Esophagus squamous epithelium (tissue), 5 donors: ENCODE results near the gene ODF2L. TPM values are rescaled to one million over a fixed set of nuclear protein-coding genes. Genes with fewer than 3 reads are reported as not detected.

Source experiments
- DNase-seq: peaks from one replicate; lab custom pipeline; 2025; lab: John Stamatoyannopoulos, UW
- H3K27ac ChIP-seq, 4 donors: fragments of 200-600 bp; sonication (generic); one replicate each; pipeline ENCODE4 v1.5.1; 2016 to 2019; ENCODE audit warnings: mild to moderate bottlenecking in 1 of 4
- H3K27me3 ChIP-seq, 4 donors: fragments of 200-600 bp; sonication (generic); 1 replicate in 3 of 4; 2 replicates in 1 of 4; pipeline versions ENCODE4 v1.5.1 to v1.6.0; 2017 to 2021; ENCODE audit warnings: antibody characterized with exemption in 1 of 4
- H3K36me3 ChIP-seq, 3 donors: fragments of 200-600 bp; sonication (generic); one replicate each; pipeline ENCODE4 v1.5.1; 2016 to 2019
- H3K4me1 ChIP-seq, 3 donors: fragments of 200-600 bp; sonication (generic); one replicate each; pipeline ENCODE4 v1.5.1; 2017 to 2019
- H3K4me3 ChIP-seq, 4 donors: fragments of 200-600 bp; sonication (generic); 1 replicate in 3 of 4; 2 replicates in 1 of 4; pipeline ENCODE4 v1.5.1; 2016 to 2019; ENCODE audit warnings: mild to moderate bottlenecking in 2 of 4, moderate library complexity in 1 of 4
- H3K9me3 ChIP-seq, 3 donors: fragments of 200-600 bp; sonication (generic); one replicate each; pipeline ENCODE4 v1.5.1; 2016 to 2019
- POLR2A ChIP-seq, 4 donors: fragments of 450-650 bp; IDR thresholded peaks; one replicate each; pipeline ENCODE4 v1.6.1; 2017; ENCODE audit warnings: antibody characterized with exemption in 4 of 4, mild to moderate bottlenecking in 4 of 4, moderate library complexity in 3 of 4
- WGBS, 2 donors: methylation state at CpG; one replicate each; pipeline ENCODE4 v1.1.5; 2018; 5-methylcytosine and 5-hydroxymethylcytosine counted together
- intact Hi-C: fragments of 100-400 bp; cut with DNase I; formaldehyde crosslinking; loops from one replicate; pipeline ENCODE4 v1.15.0; 2022
- total RNA-seq, 4 donors: library from RNA; depleted of rRNA; stranded (reverse); fragments of >200 nt; gene quantifications; one replicate each; pipeline ENCODE4 v1.1.0, GENCODE V29; 2016
- TF ChIP-seq, protein P1 (sequence below), 6 experiments: fragments of 450-650 bp in 4 of 6; fragments of 200-600 bp in 2 of 6; sonication (generic) in 2 of 6; IDR thresholded peaks; one replicate each; pipeline ENCODE4 v1.5.1; 2016 to 2019; ENCODE audit warnings: antibody characterized with exemption in 6 of 6, mild to moderate bottlenecking in 4 of 6, moderate library complexity in 4 of 6
- donor health status: DM: yes; HTN: yes; CAD: no.

ODF2L gene, protein sequence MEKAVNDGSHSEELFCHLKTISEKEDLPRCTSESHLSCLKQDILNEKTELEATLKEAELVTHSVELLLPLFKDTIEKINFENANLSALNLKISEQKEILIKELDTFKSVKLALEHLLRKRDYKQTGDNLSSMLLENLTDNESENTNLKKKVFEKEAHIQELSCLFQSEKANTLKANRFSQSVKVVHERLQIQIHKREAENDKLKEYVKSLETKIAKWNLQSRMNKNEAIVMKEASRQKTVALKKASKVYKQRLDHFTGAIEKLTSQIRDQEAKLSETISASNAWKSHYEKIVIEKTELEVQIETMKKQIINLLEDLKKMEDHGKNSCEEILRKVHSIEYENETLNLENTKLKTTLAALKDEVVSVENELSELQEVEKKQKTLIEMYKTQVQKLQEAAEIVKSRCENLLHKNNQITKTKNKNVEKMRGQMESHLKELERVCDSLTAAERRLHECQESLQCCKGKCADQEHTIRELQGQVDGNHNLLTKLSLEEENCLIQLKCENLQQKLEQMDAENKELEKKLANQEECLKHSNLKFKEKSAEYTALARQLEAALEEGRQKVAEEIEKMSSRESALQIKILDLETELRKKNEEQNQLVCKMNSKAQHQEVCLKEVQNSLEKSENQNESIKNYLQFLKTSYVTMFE
- total RNA-seq, result 10 to 100 TPM; 20.9 to 37.1 (median 26.2) TPM

- DNase-seq, result peak; percentile 55
- 0 to 1% methylated on average over 9 to 12 of the region's 56 CpGs for WGBS, 2 donors
- Histone ChIP-seq H3K27ac (peak within 1 kb of the TSS; percentile 87 to 91 (median 89)), H3K4me3 (peak within 1 kb of the TSS; percentile 85 to 92 (median 86)), H3K9me3 (no peaks in the 10 kb centered on the region), H3K36me3 (no peaks in the 10 kb centered on the region), H3K27me3 (no peaks in the 10 kb centered on the region), H3K4me1 (peaks cover 7 to 39% (median 11%) of the 10 kb centered on the region in 3 donors)
- TF ChIP-seq, protein P1, sequence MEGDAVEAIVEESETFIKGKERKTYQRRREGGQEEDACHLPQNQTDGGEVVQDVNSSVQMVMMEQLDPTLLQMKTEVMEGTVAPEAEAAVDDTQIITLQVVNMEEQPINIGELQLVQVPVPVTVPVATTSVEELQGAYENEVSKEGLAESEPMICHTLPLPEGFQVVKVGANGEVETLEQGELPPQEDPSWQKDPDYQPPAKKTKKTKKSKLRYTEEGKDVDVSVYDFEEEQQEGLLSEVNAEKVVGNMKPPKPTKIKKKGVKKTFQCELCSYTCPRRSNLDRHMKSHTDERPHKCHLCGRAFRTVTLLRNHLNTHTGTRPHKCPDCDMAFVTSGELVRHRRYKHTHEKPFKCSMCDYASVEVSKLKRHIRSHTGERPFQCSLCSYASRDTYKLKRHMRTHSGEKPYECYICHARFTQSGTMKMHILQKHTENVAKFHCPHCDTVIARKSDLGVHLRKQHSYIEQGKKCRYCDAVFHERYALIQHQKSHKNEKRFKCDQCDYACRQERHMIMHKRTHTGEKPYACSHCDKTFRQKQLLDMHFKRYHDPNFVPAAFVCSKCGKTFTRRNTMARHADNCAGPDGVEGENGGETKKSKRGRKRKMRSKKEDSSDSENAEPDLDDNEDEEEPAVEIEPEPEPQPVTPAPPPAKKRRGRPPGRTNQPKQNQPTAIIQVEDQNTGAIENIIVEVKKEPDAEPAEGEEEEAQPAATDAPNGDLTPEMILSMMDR (IDR thresholded peaks at IDR 0.05), result no peak
- TF ChIP-seq POLR2A (IDR thresholded peaks at IDR 0.05), result peak in 2 of 4 donors; percentile 44 to 82
- intact Hi-C loops, result no loop called here
Observed at GRCh38 chr1:86395751-86396497, at the start of gene ODF2L. ODF2L (minus strand) TSS chr1:86396323; CDS start chr1:86387027, 9,296 bp downstream.

DNA sequence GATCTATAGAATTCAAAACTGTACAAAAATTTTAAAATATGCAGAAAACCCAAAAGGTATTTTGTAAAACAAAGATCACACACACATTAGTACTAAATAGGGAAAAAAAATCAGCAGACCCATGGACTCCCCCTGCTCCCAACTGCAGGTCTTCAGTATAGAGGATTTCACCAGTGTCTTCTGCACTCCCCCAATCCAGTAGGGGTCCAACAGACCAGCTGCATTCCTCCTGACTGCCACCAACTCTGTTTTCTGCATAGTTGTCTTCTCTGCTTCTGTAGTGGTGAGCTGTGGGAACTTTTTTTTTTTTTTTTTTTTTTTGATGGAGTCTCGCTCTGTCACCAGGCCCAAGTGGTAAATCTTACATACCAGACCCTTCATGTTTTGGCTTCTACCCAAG lies 49.8 kb upstream of the ODF2L start:
- Histone ChIP-seq H3K4me1 (no peaks in the 10 kb centered on the region), H3K9me3 (no peaks in the 10 kb centered on the region), H3K27me3 (no peaks in the 10 kb centered on the region), H3K36me3 (peaks cover 0 to 99% (median 0%) of the 10 kb centered on the region in 3 donors), H3K4me3 (no peak overlapping the region), H3K27ac (no peak overlapping the region)
- TF ChIP-seq POLR2A (IDR thresholded peaks at IDR 0.05), result no peak
- intact Hi-C loops, result no loop called here
- DNase-seq, result no peak
- 90 to 100% methylated on average over 1 of the region's 1 CpG for WGBS, 2 donors

GRCh38 chr1:86441997-86442396 lies 45.9 kb upstream of the ODF2L start:
- TF ChIP-seq, protein P1 (IDR thresholded peaks at IDR 0.05), result no peak
- TF ChIP-seq POLR2A (IDR thresholded peaks at IDR 0.05), result no peak
- DNase-seq, result no peak
- Histone ChIP-seq H3K36me3 (peaks cover 0 to 97% (median 4%) of the 10 kb centered on the region in 3 donors), H3K9me3 (no peaks in the 10 kb centered on the region), H3K4me3 (no peak overlapping the region), H3K27ac (no peak overlapping the region), H3K4me1 (no peaks in the 10 kb centered on the region), H3K27me3 (no peaks in the 10 kb centered on the region)
- WGBS, 2 donors, result 68 to 71% methylated on average over 1 of the region's 1 CpG
- intact Hi-C loops, result no loop called here

DNA sequence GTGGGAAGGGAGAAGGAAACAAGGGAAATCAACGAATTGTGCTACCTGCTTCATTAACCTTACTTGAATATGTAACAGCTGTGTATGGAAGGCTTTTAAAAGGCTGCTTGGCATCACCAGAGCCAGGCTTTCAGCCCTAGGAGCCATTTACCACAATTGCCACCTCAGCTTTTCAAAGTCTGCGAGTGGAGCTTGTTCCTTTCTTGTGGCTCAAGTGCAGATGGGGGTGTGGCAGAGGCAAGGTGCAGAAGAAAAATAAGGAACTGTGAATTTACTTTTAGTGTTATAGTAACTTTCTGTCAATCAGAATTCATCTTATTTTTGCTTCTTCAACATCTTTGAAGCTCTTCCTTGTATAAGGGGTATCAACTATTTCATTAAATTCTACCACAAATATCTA lies 45.5 kb upstream of the ODF2L start:
- intact Hi-C loops, result no loop called here
- no peaks in the 10 kb centered on the region for H3K27me3 ChIP-seq
- H3K36me3 ChIP-seq, result peaks cover 0 to 97% (median 4%) of the 10 kb centered on the region in 3 donors
- H3K4me3 ChIP-seq, result no peak overlapping the region
- 65 to 71% methylated on average over 2 of the region's 2 CpGs for WGBS, 2 donors
- no peaks in the 10 kb centered on the region for H3K9me3 ChIP-seq
- TF ChIP-seq POLR2A (IDR thresholded peaks at IDR 0.05), result no peak
- TF ChIP-seq, protein P1 (IDR thresholded peaks at IDR 0.05), result no peak
- no peak for DNase-seq
- no peaks in the 10 kb centered on the region for H3K4me1 ChIP-seq
- H3K27ac ChIP-seq, result no peak overlapping the region

- Histone ChIP-seq H3K9me3 (no peaks in the 10 kb centered on the region), H3K4me3 (no peak overlapping the region), H3K4me1 (peaks cover 0 to 6% (median 0%) of the 10 kb centered on the region in 3 donors), H3K27ac (no peak overlapping the region), H3K27me3 (no peaks in the 10 kb centered on the region), H3K36me3 (peaks cover 0 to 85% (median 4%) of the 10 kb centered on the region in 3 donors)
- 59 to 78% methylated on average over 2 of the region's 2 CpGs for WGBS, 2 donors
- no peak for DNase-seq
- TF ChIP-seq, protein P1 (IDR thresholded peaks at IDR 0.05), result no peak
- no peak for TF ChIP-seq POLR2A (IDR thresholded peaks at IDR 0.05)
- intact Hi-C loops, result no loop called here
Observed at GRCh38 chr1:86436041-86436440, 39.9 kb upstream of the ODF2L start.
